Stimulated activated CD8-positive, alpha-beta memory T cell treated with anti-CD3 and anti-CD28 coated beads, Interleukin-7, amount 100 ng/mL, for 48 hours (primary cell): ENCODE measurements around the gene RGL2.

Experiments
- DNase-seq, 2 donors: peaks; one replicate each; pipeline ENCODE4 v3.0.0-alpha.2; 2020; ENCODE audit warnings: low read depth in 1 of 2; ENCODE audit errors: extremely low read depth in 1 of 2

The RGL2 gene

GRCh38 chr6:33316603-33317418 lies 18.1 kb upstream of the RGL2 start:
- no peak for DNase-seq

DNA sequence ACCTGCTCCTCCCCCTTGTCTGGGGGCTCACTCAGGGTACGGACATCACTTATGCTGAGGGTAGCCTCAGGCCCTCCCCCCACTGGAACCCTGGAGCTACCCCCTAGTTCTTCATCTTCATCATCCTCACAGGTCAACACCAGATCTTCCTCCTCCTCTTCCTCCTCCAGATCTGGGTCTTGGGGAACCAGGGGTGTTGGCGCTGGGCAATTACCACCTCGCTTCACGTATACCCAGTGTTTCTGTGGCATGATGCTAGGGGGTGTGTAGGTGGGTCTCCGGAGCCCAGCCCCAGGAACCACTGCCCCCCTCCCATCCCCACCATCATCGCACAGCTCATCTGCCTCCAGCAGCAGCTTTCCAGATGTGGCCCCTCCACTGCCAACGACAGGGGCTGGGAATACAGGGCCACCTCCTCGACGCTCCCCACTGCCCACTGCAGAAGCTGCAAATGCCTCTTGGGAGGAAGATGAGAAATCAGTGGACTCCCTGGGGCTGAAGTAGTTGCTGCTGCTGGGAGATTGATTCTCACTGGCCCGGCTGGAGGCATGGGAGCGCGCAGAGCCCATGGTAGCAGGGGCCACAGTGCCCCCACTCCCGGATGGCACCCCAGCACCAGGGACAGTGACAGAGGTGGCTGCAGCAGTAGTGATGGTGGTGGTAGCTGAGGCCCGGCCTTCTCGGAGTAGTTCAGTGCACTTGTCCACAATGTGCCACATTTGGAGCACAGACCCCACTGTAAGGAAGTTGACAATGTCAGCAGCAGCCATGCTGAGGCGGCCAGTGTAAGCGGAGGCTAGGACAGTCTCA lies 17.3 kb upstream of the RGL2 start:
- DNase-seq: no peak

DNA sequence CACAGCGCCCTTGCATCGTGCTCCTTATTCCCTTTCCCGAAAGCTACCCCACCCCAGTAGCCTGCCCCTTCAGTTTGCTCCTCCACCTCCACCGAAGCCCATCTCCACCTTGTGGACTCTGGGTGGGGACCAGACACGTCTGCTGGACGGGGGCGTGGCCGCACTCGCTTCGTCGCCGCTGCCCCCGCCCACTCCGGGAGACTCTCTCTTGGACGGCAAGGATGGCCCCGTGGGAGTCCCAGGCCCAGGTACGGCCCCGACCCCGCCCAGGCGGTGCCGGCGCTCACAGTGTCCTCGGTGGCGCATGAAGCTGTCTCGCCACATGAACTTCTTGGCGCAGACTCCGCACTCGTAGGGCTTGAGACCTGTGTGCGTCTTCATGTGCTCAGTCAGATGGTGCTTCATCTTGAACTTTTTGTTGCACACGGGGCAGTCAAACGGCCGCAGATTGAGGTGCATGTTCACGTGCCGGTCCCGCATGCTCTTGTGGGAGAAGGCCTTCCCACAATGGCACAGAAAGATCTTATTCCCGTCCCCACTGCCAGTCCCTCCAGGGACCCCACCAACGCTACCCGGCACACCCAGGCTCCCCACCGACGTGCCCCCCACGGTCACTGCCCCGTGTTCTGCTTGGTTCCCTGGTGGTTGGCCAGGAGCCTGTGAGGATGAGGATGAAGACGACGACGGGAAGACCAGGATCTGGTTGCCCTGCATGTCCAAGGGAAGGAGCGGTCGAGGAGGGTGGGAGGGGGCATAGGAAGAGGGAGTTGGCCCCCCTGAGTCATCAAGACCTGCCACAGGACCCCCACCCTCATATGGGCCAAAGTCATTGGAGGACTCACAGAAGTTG lies 16.4 kb upstream of the RGL2 start:
- no peak for DNase-seq

- peak; percentile 39 to 47 for DNase-seq
These were observed 15.8 kb upstream of the RGL2 start for GRCh38 chr6:33314515-33314942.

- DNase-seq: peak; percentile 75 to 85
These were observed 15.2 kb upstream of the RGL2 start, which contains the start of gene TAPBP for GRCh38 chr6:33313709-33314514. Gene TAPBP (minus strand): TSS chr6:33314078. CDS start chr6:33314041, 37 bp downstream.

- DNase-seq: peak in 1 of 2 donors; percentile 47
These were observed 14.5 kb upstream of the RGL2 start for GRCh38 chr6:33313105-33313708.

- peak; percentile 50 to 72 for DNase-seq
These were observed 13.8 kb upstream of the RGL2 start for GRCh38 chr6:33312361-33313104.

GRCh38 chr6:33306356-33306755 lies 7.6 kb upstream of the RGL2 start:
- DNase-seq: no peak

GRCh38 chr6:33305052-33305451 lies 6.3 kb upstream of the RGL2 start:
- DNase-seq: no peak

DNA sequence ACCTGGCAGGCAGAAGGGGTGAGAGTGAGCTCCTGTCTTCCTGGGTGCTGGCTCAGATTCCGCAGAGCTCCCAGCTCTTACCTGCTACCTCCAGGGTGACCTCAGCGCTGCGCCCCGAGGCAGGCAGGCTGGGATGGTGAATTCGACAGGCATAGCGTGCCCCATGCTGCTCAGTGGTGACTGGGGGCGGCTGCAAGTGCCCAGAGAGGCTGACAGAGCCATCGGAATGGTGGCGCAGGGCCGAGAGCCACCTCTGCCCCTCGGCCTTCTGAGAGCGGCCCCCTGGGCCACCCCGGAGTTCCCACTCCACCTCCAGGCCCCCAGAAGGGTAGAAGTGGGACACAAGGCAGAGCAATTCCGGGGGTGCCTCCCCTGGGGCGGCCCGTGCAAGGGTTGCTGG lies 5.5 kb upstream of the RGL2 start:
- DNase-seq: no peak

DNA sequence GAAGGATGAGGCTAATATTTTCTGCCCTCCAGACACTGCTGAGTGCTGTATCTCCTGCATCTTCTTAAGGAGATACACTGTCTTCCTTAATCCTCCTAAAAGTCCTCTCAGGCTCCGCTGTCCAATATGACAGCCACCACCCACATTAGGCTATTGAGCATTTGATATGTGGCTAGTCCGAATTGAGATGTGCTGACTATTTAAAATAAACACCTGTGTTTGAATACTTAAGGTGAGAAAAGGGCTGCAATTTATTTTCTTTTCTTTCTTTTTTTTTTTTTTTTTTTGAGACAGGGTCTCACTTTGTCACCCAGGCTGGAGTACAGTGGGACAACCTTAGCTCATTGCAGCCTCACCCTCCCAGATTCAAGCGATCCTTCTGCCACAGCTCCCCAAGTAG lies 3.1 kb upstream of the RGL2 start:
- no peak for DNase-seq

DNA sequence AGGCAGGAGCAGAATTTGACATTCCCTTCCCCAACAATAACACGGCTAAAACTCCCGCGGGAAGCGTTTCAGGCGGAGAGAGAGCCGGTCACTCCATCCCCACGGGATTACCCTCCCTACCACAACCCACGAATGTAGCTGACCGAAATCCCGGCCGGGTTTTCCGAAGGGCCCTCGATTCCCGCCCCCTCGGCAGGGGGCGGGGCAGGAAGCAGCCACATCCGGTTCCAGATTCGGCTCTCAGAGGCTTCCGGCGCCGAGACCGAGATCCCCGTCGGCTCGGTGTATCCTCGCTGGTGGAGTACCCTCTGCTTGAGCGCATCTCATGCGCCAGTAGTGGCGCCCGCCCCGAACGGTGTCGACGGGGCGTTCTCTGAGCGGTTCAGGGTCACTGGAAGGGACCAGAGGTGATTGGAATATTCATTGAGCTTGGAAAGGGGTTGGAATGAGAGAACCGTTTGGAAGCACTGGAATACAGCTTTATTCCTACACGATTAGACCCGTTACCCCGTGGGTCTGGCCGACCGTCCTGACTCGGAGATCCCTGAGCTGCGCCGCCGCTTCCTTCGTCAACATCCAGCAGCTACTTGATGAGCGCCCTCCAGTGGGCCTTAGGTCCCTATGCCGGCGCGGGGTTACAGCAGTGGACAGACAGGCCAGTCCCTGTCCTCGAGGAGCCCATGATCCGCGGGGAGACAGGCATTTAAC lies 649 bp upstream of the RGL2 start:
- DNase-seq: peak; percentile 84 to 89

DNA sequence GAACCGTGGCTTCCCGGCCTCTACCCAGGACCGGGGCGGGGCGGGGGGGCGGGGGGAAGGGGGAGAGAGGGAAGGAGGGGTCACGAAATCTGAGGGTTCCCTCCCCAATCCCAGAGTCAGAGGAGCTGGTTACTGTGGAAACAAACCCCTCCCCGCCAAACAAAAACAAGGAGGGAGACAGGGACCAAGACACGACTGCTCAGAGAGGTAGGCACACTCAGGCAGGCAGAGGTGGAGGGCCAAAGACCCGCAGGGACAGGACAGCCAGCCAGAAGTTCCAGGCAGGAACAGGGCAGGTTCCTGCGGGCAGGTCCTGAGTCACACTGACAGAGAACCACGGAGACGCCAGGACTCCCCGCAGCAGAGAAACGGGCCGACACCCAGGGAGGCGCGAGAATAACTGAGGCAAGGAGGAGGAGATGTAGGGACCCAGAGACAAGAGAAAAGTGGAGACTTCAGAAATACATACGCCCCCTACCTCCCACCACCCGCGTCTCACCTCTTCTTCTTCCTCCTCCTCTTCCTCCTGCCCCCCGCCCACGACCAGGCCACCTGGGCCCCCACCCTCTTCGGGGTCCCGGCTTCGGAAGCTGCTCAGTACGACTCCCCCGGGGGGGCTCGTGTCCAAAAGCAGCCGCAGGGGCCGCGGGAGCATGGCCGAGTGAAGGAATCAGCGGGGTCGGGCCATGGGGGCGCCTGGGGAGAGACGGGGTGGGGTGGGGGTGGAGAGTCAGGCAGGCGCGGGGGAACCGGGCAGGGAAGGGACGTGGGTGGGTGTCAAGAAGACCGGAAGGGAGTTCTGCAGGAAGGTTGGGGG lies 578 bp downstream of the RGL2 start:
- DNase-seq: no peak

- no peak for DNase-seq
These were observed 1.3 kb downstream of the RGL2 start for GRCh38 chr6:33297406-33297955.

GRCh38 chr6:33296797-33297405 lies 1.8 kb downstream of the RGL2 start:
- no peak for DNase-seq

- DNase-seq: no peak
These were observed 2.9 kb downstream of the RGL2 start for GRCh38 chr6:33295621-33296369.
